ENCODE data around the gene ABCB8. TPM values are rescaled to one million over a fixed set of nuclear protein-coding genes. Genes with fewer than 3 reads are reported as not detected.

The ABCB8 gene
- total and polyA plus RNA-seq, 9 of the 15 experiments (the other 6 are each of a cell fraction or from before 2014, with no cell fraction given): 7.6 to 106 (median 36.3) TPM

DNA sequence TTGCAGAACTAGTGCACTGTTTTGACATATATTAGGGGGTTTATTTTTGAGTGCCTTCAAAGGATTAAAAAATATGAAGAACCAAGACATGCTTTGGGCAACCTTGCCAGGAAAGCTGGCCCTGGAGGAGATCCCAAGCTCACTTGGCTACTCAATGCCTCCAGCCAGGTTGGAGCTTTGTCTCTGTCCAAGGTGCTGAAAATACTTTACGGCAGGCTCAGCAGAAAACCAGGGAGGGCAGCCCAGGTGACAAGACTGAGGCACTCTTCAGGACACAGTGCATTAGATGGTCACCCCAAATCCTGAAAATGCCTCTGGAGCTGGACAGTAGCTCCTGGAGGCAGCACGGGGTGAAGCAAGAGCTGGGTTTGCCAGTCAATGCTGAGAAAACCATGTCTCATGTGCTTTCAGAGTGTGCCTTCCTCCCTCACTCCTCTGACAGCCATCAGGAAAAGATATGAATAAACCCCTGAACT lies 44.3 kb upstream of the ABCB8 start (continued):
- TF ChIP-seq, protein P1, sequence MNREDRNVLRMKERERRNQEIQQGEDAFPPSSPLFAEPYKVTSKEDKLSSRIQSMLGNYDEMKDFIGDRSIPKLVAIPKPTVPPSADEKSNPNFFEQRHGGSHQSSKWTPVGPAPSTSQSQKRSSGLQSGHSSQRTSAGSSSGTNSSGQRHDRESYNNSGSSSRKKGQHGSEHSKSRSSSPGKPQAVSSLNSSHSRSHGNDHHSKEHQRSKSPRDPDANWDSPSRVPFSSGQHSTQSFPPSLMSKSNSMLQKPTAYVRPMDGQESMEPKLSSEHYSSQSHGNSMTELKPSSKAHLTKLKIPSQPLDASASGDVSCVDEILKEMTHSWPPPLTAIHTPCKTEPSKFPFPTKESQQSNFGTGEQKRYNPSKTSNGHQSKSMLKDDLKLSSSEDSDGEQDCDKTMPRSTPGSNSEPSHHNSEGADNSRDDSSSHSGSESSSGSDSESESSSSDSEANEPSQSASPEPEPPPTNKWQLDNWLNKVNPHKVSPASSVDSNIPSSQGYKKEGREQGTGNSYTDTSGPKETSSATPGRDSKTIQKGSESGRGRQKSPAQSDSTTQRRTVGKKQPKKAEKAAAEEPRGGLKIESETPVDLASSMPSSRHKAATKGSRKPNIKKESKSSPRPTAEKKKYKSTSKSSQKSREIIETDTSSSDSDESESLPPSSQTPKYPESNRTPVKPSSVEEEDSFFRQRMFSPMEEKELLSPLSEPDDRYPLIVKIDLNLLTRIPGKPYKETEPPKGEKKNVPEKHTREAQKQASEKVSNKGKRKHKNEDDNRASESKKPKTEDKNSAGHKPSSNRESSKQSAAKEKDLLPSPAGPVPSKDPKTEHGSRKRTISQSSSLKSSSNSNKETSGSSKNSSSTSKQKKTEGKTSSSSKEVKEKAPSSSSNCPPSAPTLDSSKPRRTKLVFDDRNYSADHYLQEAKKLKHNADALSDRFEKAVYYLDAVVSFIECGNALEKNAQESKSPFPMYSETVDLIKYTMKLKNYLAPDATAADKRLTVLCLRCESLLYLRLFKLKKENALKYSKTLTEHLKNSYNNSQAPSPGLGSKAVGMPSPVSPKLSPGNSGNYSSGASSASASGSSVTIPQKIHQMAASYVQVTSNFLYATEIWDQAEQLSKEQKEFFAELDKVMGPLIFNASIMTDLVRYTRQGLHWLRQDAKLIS (CRISPR knock-in tag; IDR thresholded peaks at IDR 0.05): peak; percentile 41; the same call in 1 of the 2 replicates
- TF ChIP-seq RNF2 (IDR thresholded peaks at IDR 0.05): no peak
- TF ChIP-seq CBFB (CRISPR knock-in tag; IDR thresholded peaks at IDR 0.05): 0 out of 2 replicates have a peak, but pooled peaks have one; percentile 34
- TF ChIP-seq CBX3 (IDR thresholded peaks at IDR 0.05; ENCODE audit: borderline replicate concordance in 1 of 2, low read length in 2 of 2): peak in 1 of 2 experiments; percentile 72; a peak in 1 of 3 replicates
- TF ChIP-seq NFATC3 (IDR thresholded peaks at IDR 0.05): no peak
- no peak for TF ChIP-seq SNAPC5 (CRISPR knock-in tag; IDR thresholded peaks at IDR 0.05)
- TF ChIP-seq, protein P2, sequence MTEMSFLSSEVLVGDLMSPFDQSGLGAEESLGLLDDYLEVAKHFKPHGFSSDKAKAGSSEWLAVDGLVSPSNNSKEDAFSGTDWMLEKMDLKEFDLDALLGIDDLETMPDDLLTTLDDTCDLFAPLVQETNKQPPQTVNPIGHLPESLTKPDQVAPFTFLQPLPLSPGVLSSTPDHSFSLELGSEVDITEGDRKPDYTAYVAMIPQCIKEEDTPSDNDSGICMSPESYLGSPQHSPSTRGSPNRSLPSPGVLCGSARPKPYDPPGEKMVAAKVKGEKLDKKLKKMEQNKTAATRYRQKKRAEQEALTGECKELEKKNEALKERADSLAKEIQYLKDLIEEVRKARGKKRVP (CRISPR knock-in tag; IDR thresholded peaks at IDR 0.05): 0 out of 2 replicates have a peak, but pooled peaks have one; percentile 14
- TF ChIP-seq MEF2A (IDR thresholded peaks at IDR 0.05; ENCODE audit: control insufficient read depth, low read depth, low read length): no peak
- no peak for TF ChIP-seq BRF2 (IDR thresholded peaks at IDR 0.05; ENCODE audit: borderline replicate concordance, insufficient read depth, insufficient read length)
- no peak for TF ChIP-seq MCM3 (IDR thresholded peaks at IDR 0.05)
- no peak for TF ChIP-seq ZBED1 (IDR thresholded peaks at IDR 0.05)
- TF ChIP-seq MEIS2 (IDR thresholded peaks at IDR 0.05; ENCODE audit: partially characterized antibody): no peak
- peak; percentile 65 for TF ChIP-seq MAFK (IDR thresholded peaks at IDR 0.05; ENCODE audit: low read length)
- TF ChIP-seq ZNF12 (CRISPR knock-in tag; IDR thresholded peaks at IDR 0.05): no peak
- no peak for TF ChIP-seq ZNF583 (CRISPR knock-in tag; IDR thresholded peaks at IDR 0.05)
- TF ChIP-seq CEBPB (tag; IDR thresholded peaks at IDR 0.05): no peak
- no peak for TF ChIP-seq IRF2 (CRISPR knock-in tag; IDR thresholded peaks at IDR 0.05)
- no peak for TF ChIP-seq JUN (IDR thresholded peaks at IDR 0.05; ENCODE audit: borderline replicate concordance, low read depth, low read length)
- TF ChIP-seq JUN (CRISPR knock-in tag; IDR thresholded peaks at IDR 0.05; ENCODE audit: borderline replicate concordance): no peak
- no peak for TF ChIP-seq ZNF77 (CRISPR knock-in tag; IDR thresholded peaks at IDR 0.05)
- TF ChIP-seq ZNF766 (CRISPR knock-in tag; conservative IDR thresholded peaks at IDR 0.05): peak; percentile 94
- no peak for TF ChIP-seq ZNF253 (CRISPR knock-in tag; conservative IDR thresholded peaks at IDR 0.05)
- TF ChIP-seq TAL1 (IDR thresholded peaks at IDR 0.05): no peak
- TF ChIP-seq KAT2B (IDR thresholded peaks at IDR 0.05; ENCODE audit: low read depth, low read length): no peak
- no peak for TF ChIP-seq ZNF384 (IDR thresholded peaks at IDR 0.05; ENCODE audit: low read depth, low read length)
- TF ChIP-seq SPI1 (IDR thresholded peaks at IDR 0.05; ENCODE audit: borderline replicate concordance, low read depth, low read length): no peak
- TF ChIP-seq TGIF2 (CRISPR knock-in tag; IDR thresholded peaks at IDR 0.05): 0 out of 2 replicates have a peak, but pooled peaks have one; percentile 53

Measured in K562 (cell line).